H1 (cell line): ENCODE measurements around the gene GLB1L2. TPM values are rescaled to one million over a fixed set of nuclear protein-coding genes. Genes with fewer than 3 reads are reported as not detected.

Experiments
- polyA plus RNA-seq, 7 experiments: library from polyadenylated mRNA; depleted of rRNA in 3 of 7; stranded (reverse) in 5 of 7; unstranded in 2 of 7; fragments of >200 nt in 5 of 7; fragments of 200-250 nt in 2 of 7; gene quantifications; 1 replicate in 5 of 7; 2 replicates in 1 of 7; 4 replicates in 1 of 7; pipeline versions ENCODE4 v1.2.1 to v1.2.3, GENCODE V29; 2011 to 2013; ENCODE audit warnings: missing spikeins in 2 of 7, mixed read lengths in 2 of 7
- total RNA-seq: library from RNA; stranded (reverse); fragmentation: NEBNext Ultra II Directional; extraction: Animal tissue kit (Norgen Biotek cat#: 25700); gene quantifications from 2 replicates; pipeline ENCODE4 v1.2.1, GENCODE V29; 2021

Gene GLB1L2
- total and polyA plus RNA-seq, 2 of the 8 experiments (the other 6 are each of a cell fraction or from before 2014, with no cell fraction given): 4.4 to 7.9 TPM

Other genes starting within 250 kb of the GLB1L2 start
- 50.3 and 55.2 TPM in 2 replicates for gene NCAPD3, start 108.0 kb upstream of the GLB1L2 start, total RNA-seq
- 26.5 and 27.1 TPM in 2 replicates for gene NCAPD3, start 108.0 kb upstream of the GLB1L2 start, polyA plus RNA-seq (2011; rRNA removed)
- 26.8 and 27.0 TPM in 2 replicates for gene VPS26B, start 107.3 kb upstream of the GLB1L2 start, total RNA-seq
- gene VPS26B, start 107.3 kb upstream of the GLB1L2 start, polyA plus RNA-seq (2011; rRNA removed): 18.3 and 19.6 TPM in 2 replicates
- gene THYN1, start 78.6 kb upstream of the GLB1L2 start, total RNA-seq: 95.1 and 95.4 TPM in 2 replicates
- 41.3 and 77.3 TPM in 2 replicates for gene THYN1, start 78.6 kb upstream of the GLB1L2 start, polyA plus RNA-seq (2011; rRNA removed)
- gene ACAD8, start 78.4 kb upstream of the GLB1L2 start, total RNA-seq: 48.2 and 52.7 TPM in 2 replicates
- 40.9 and 45.8 TPM in 2 replicates for gene ACAD8, start 78.4 kb upstream of the GLB1L2 start, polyA plus RNA-seq (2011; rRNA removed)
- 32.6 and 33.2 TPM in 2 replicates for gene GLB1L3, start 55.6 kb upstream of the GLB1L2 start, total RNA-seq
- 14.9 and 19.7 TPM in 2 replicates for gene GLB1L3, start 55.6 kb upstream of the GLB1L2 start, polyA plus RNA-seq (2011; rRNA removed)
- gene B3GAT1, start 80.3 kb downstream of the GLB1L2 start, total RNA-seq: 32.4 and 35.0 TPM in 2 replicates
- gene B3GAT1, start 80.3 kb downstream of the GLB1L2 start, polyA plus RNA-seq (2011; rRNA removed): 19.7 and 27.0 TPM in 2 replicates